Small intestine (tissue), 7 donors: ENCODE measurements around the gene NR2C2AP. TPM values are rescaled to one million over a fixed set of nuclear protein-coding genes. Genes with fewer than 3 reads are reported as not detected.

Experiments
- DNase-seq, 2 donors: peaks; one replicate each; pipeline versions ENCODE4 v3.0.0 to v3.0.0-alpha.2; 2013
- FAIRE-seq: peaks from 2 replicates; lab custom pipeline; 2012; peaks lifted over from hg19 to GRCh38; lab: Jason Lieb, UNC
- H3K27ac ChIP-seq, 3 donors: one replicate each; pipeline ENCODE4 v1.5.1; 2013; ENCODE audit warnings: low read length in 2 of 3, mild to moderate bottlenecking in 2 of 3, control low read depth in 1 of 3, inconsistent platforms in 1 of 3, low read depth in 1 of 3, moderate library complexity in 1 of 3
- H3K27me3 ChIP-seq, 3 donors: one replicate each; pipeline ENCODE4 v1.6.1; 2013; ENCODE audit warnings: low read length in 3 of 3, inconsistent platforms in 1 of 3; ENCODE audit not compliant: control insufficient read depth in 3 of 3, insufficient read depth in 3 of 3
- H3K36me3 ChIP-seq, 3 donors: one replicate each; pipeline ENCODE4 v1.6.1; 2013; ENCODE audit warnings: low read length in 3 of 3, inconsistent platforms in 1 of 3, low read depth in 1 of 3, mild to moderate bottlenecking in 1 of 3, moderate library complexity in 1 of 3; ENCODE audit not compliant: control insufficient read depth in 3 of 3, insufficient read depth in 2 of 3
- H3K4me1 ChIP-seq, 3 donors: one replicate each; pipeline ENCODE4 v1.6.1; 2013; ENCODE audit warnings: low read length in 2 of 3, inconsistent platforms in 1 of 3, low read depth in 1 of 3, mild to moderate bottlenecking in 1 of 3, moderate library complexity in 1 of 3; ENCODE audit not compliant: control insufficient read depth in 3 of 3, insufficient read depth in 2 of 3
- H3K4me3 ChIP-seq, 3 donors: one replicate each; pipeline ENCODE4 v1.5.1; 2013; ENCODE audit warnings: low read length in 3 of 3, control low read depth in 1 of 3, inconsistent platforms in 1 of 3, low read depth in 1 of 3, mild to moderate bottlenecking in 1 of 3, moderate library complexity in 1 of 3
- H3K9me3 ChIP-seq, 2 donors: one replicate each; pipeline ENCODE4 v1.6.1; 2013; ENCODE audit warnings: low read depth in 1 of 2, low read length in 1 of 2; ENCODE audit not compliant: control insufficient read depth in 2 of 2, insufficient read depth in 1 of 2
- WGBS, 3 donors: extraction: QIAGEN DNeasy Blood & Tissue Kit; methylation state at CpG; one replicate each; pipeline ENCODE4 v1.1.7; 2013; 5-methylcytosine and 5-hydroxymethylcytosine counted together
- polyA plus RNA-seq, 4 donors: library from polyadenylated mRNA; stranded (reverse) in 3 of 4; unstranded in 1 of 4; fragments of 200-250 nt in 3 of 4; fragments of 120-200 nt in 1 of 4; gene quantifications; one replicate each; pipeline versions ENCODE4 v1.2.1 to v1.2.3, GENCODE V29; 2013
- donor health status: healthy with polysubstance abuse.
- donor health status: control.
- donor health status: control.
- donor health status: Bipolar disorder and iron deficiency.
- donor health status: healthy.

The NR2C2AP gene
- polyA plus RNA-seq, 4 donors, result 8.1 to 22.9 (median 15.9) TPM

DNA sequence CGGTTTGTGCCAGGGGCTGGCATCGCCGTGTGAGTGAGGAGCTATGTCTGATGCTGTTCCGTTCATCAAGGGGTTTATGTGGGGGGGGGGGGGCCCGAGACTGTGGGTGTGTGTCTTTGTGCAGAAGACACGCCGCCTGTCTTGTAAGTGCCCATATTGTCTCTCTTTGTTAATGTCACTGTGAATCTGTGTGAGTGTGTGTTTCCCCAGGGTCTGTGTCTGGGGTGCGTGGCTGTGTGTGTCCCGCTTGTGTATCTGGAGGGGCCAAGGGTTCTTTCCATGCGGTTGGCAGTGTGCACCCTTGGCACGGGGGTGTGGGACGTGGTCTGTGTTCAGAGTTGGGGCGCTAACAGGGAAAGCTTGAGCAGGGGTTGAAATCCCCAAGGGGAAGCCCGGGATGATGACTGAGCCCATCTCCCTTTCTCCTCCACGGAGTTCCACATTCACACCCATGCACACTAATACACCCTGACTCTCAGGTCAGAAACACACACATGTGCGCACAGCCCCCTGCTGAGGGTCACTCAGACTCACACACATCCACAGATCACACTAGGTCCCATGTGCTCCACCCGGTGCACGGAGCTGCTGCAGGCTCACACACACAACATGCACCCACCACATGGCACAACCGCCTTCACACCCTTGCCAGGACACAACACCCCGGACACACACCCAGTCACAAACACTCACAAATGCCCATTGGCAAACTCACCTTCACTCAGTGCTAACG lies 10.4 kb upstream of the NR2C2AP start:
- Histone ChIP-seq H3K4me1 (no peaks in the 10 kb centered on the region), H3K27me3 (peaks cover 10 to 52% (median 20%) of the 10 kb centered on the region in 3 donors), H3K36me3 (no peaks in the 10 kb centered on the region), H3K27ac (no peak overlapping the region), H3K4me3 (no peak overlapping the region), H3K9me3 (no peaks in the 10 kb centered on the region)
- DNase-seq, result no peak
- WGBS, 3 donors, result 43 to 50% (median 44%) methylated on average over 20 to 21 of the region's 21 CpGs
- no peak for FAIRE-seq

DNA sequence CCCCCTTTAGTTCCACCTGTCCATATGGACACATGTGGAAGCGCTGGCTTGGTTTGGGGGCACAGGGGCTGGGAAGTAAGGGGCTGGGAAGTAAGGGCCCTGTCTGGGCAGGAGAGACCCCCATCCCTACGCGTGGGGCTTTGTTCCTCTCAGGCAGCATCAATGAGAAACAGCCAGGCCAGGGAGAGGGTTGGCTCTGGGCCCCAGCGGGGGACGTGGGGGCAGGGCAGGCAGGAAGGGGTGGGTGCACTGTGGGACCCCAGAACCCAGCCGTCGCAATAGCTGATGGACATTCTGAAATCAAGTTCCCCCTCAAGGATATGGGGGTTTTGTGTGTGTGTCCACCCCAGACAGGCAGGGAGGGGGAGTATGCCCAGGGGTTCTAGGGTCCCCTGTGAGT lies 9.7 kb upstream of the NR2C2AP start:
- DNase-seq, result no peak
- H3K4me3 ChIP-seq, result no peak overlapping the region
- no peak for FAIRE-seq
- H3K27me3 ChIP-seq, result peaks cover 10 to 52% (median 21%) of the 10 kb centered on the region in 3 donors
- no peak overlapping the region for H3K27ac ChIP-seq
- 8 to 17% (median 15%) methylated on average over 5 to 7 of the region's 7 CpGs for WGBS, 3 donors
- no peaks in the 10 kb centered on the region for H3K9me3 ChIP-seq
- H3K4me1 ChIP-seq, result no peaks in the 10 kb centered on the region
- no peaks in the 10 kb centered on the region for H3K36me3 ChIP-seq

DNA sequence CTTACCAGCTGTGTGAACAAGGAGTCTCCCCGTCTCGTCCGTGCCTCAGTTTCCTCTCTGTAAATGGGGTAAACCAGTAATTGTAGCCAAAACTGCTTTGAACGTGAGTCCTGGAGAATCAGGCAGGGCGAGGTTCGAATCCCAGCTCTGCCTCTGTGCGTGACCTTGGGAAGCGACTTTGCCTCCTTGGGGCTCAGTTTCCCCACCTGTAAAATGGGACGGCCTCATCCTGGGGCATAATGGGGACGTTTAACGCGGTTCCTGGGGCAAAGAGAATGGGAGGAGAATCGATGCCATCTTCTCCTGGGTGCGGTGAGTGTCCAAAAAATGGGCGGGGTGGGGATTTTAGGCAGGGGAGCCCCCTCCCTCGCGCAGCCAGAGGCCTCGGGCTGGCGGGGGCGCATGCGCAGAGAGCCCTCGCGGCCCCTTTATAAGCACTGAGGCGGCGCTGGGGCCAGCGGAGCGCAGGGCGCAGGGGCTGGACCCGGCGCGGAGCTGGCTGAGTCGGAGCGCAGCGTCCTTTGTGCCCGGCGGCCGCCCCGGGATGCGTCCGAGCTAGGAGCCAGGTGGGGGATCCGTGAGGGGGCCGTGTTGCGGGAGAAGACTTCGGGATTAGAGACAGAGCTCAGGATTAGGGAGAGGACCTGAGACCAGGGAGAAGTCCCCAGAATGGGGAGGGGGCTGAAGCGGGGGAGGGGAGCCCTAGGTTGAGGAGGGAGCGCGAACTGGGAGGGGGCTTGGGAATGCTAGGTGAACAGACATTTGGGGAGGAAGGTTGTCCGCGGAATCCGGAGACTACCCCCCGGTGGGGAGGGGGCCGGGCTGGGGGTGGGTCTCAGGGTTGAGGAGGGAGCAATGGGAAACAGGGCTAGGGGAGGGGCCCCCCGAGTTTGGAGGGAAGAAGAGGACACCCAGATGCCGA lies 8.5 kb upstream of the NR2C2AP start, which contains the start of gene NCAN:
Gene NCAN, plus strand, starts transcription at position 460 of the 922 bp plus-strand sequence. CDS start 4,996 bp downstream, outside the sequence.
- Histone ChIP-seq H3K27ac (no peak within 1 kb of the TSS), H3K27me3 (peaks cover 10 to 52% (median 24%) of the 10 kb centered on the region in 3 donors), H3K36me3 (no peaks in the 10 kb centered on the region), H3K4me3 (no peak within 1 kb of the TSS), H3K4me1 (no peaks in the 10 kb centered on the region), H3K9me3 (peaks cover 0 to 2% of the 10 kb centered on the region in 2 donors)
- 8 to 15% (median 12%) methylated on average over 53 to 54 of the region's 54 CpGs for WGBS, 3 donors
- no peak for DNase-seq
- no peak for FAIRE-seq

DNA sequence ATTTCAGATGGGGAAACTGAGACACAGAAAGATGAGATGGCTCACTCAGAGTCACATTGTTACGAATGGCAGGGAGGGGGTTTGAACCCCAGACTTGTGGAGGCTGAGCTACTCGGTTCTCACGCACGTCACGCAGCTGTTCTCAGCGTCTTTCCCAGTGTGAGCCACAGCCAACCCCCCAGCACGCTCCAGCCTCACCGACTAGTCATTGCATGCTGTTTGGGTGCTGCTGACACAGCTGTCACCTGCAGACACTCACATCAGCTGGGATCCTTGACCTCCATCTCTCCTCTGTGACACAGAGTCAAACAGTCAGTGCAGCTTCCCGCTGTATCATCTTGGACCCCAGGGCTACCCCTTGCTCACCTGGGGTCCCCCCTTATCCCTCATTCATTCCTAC lies 6.2 kb upstream of the NR2C2AP start:
- no peak for FAIRE-seq
- Histone ChIP-seq H3K4me1 (no peaks in the 10 kb centered on the region), H3K27me3 (peaks cover 10 to 50% (median 24%) of the 10 kb centered on the region in 3 donors), H3K36me3 (no peaks in the 10 kb centered on the region), H3K27ac (no peak overlapping the region), H3K4me3 (no peak overlapping the region), H3K9me3 (peaks cover 0 to 2% of the 10 kb centered on the region in 2 donors)
- no peak for DNase-seq
- 57 to 65% (median 62%) methylated on average over 9 of the region's 9 CpGs for WGBS, 3 donors

DNA sequence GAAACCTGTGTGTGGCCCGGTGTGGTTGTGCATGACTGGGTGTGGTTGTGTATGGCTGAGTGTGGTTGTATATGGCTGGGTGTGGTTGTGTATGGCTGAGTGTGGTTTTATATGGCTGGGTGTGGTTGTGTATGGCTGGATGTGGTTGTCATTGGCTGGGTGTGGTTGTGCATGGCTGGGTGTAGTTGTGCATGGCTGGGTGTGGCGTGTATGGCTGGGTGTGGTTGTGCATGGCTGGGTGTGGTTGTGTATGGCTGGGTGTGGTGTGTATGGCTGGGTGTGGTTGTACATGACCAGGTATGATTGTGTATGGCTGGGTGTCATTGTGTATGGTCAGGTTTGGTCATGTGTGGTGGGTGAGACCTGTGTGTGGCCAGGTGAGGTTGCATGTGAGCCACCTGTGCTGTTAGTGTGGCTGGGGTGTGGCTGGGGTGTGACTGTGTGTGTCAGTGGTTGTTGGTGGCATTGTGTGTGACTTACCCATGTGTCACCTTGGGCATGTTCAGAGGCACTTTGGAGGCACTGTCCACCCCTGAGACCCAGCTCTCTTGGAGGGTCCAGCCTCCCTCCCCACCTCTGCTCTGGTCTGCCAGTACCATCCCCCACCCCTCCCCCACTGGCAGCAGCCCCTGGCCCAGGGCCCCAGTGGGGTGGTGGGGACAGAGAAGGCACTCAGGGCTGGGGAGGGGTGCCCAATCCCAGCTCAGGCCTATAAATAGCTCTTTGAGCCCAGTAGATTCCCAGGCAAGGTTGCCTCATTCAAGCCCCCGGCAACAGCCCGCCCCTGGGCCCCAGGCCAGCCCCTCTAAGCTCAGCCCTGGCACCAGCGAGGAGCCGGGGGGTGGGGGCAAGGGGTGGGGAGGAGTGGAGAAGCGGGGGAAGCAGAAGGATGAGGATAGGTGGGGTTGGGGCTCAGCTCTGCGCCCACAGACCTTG lies 4.7 kb upstream of the NR2C2AP start:
- DNase-seq (peak in 1 of 2 donors; percentile 37), FAIRE-seq (no peak)
- WGBS, 3 donors, result 48 to 66% (median 57%) methylated on average over 2 to 8 of the region's 8 CpGs
- Histone ChIP-seq H3K4me1 (no peaks in the 10 kb centered on the region), H3K36me3 (no peaks in the 10 kb centered on the region), H3K27me3 (peaks cover 9 to 38% (median 21%) of the 10 kb centered on the region in 3 donors), H3K9me3 (peaks cover 0 to 2% of the 10 kb centered on the region in 2 donors), H3K4me3 (no peak overlapping the region), H3K27ac (no peak overlapping the region)

DNA sequence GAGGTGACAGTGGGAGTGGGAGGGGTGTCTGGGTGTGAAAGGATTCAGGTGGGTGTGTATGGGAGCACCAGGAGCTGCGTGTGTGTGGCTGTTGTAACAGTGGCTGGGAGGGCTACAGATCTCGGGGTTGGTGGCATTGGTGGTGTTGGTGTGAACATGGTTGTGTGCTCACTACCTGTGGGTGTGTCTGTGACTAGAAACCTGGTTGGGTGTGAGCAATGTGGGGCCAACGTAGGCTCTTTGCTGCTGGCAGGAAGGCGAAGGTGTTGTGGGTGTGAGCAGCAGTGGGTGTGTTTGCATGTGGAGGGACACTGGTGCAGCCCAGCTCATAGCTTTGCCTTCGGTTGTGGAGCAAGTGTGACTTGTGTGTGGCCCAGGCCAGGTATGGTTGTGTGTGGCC lies 3.7 kb upstream of the NR2C2AP start:
- peaks cover 0 to 2% of the 10 kb centered on the region in 2 donors for H3K9me3 ChIP-seq
- FAIRE-seq (no peak), DNase-seq (no peak)
- 32 to 58% (median 57%) methylated on average over 5 of the region's 5 CpGs for WGBS, 3 donors
- H3K27ac ChIP-seq, result no peak overlapping the region
- H3K4me1 ChIP-seq, result peaks cover 0 to 9% (median 4%) of the 10 kb centered on the region in 3 donors
- H3K4me3 ChIP-seq, result no peak overlapping the region
- peaks cover 0 to 7% (median 0%) of the 10 kb centered on the region in 3 donors for H3K36me3 ChIP-seq
- peaks cover 0 to 28% (median 14%) of the 10 kb centered on the region in 3 donors for H3K27me3 ChIP-seq

DNA sequence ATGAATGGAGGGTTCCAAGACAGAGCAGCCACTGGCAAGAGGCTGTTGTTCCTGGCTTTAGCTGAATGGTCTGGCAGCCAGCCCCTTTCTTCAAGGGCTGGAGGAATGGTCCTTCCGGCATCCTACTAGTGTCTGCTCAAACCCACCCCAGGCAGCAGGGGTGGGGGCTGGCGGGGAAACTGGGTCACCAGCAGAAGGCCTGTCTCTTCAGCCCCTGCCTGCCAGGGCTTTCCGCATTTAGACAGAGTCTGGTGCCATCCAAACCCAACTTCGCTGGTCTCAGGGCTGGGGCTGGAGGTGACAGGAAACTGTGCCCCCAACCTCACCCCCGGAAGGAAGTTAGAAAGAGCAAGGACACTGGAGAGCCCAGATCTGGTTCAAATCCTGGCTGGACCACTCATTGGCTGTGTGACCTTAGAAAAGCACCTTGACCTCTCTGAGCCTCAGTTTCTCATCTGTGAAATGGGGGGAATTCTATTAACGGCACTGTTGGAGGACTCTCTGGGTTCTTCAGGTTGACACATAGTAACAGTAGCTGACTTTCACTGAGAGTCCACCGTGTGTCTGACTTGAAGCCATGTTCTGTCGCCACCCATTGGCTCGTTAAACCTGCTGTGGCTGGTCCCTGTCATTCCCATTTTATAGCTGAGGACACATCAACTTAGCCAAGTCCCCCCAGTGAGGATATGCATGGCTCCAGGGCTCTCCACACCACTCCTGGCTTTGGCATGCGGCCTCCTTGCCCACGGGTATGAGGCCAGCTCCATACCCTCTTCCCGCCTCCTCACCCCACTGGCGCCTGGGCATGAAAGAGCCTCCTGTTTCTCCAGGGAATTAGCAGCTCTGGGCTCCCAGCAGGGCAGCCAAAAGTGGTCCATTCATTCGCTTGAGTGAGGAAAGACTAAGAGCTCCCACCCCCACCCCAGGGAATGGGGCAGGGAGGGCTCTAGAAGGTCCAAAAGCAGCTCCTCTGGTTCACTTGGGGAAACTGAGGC lies 2.5 kb upstream of the NR2C2AP start:
- WGBS, 3 donors, result 54 to 58% (median 55%) methylated on average over 14 of the region's 14 CpGs
- Histone ChIP-seq H3K4me1 (peaks cover 0 to 9% (median 4%) of the 10 kb centered on the region in 3 donors), H3K9me3 (peaks cover 0 to 2% of the 10 kb centered on the region in 2 donors), H3K4me3 (no peak overlapping the region), H3K27ac (no peak overlapping the region), H3K36me3 (peaks cover 0 to 16% (median 0%) of the 10 kb centered on the region in 3 donors), H3K27me3 (peaks cover 0 to 19% (median 7%) of the 10 kb centered on the region in 3 donors)
- FAIRE-seq (no peak), DNase-seq (no peak)
